GM19240 (cell line): ENCODE data around the gene CHI3L2.

ENCODE experiments used
- DNase-seq: peaks from one replicate; pipeline ENCODE4 v3.0.0; 2011; ENCODE audit warnings: low spot score; ENCODE audit not compliant: insufficient read length

The CHI3L2 gene

DNA sequence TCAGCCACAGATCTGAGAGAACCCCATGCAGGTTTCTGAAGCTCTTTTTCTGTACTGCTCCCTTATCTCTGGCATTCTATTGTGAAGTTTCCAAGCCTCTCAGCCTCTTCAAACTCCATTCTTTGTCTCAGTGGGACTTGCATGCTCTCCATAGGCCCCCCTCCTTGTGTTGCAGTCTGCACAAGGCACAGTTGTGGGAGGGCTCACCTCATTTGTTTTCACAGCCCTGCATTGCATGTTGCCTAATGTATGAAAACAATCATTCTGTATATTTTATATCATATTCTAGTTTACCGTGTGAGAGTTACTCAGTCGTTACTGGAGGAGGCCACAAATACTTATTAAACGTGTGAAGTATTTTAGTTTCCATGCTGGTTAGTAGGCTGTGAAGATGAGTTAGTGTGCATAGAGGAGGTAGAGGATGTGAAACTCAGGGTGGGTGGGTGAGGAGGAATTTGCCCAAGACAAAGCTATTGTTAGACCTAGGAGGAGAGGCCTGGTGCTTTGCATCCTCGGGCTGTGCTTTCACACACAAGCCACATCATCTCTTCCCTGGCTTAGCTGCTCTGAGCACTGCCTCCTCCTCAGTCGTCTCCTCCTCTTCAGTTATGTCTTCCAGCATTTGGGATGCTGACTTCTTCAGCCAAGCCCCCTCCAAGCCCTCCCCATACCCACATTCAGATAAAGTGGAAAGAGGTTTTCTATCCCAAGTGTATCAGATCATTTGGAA, 7.8 kb upstream of the CHI3L2 start:
- DNase-seq, result no peak

DNA sequence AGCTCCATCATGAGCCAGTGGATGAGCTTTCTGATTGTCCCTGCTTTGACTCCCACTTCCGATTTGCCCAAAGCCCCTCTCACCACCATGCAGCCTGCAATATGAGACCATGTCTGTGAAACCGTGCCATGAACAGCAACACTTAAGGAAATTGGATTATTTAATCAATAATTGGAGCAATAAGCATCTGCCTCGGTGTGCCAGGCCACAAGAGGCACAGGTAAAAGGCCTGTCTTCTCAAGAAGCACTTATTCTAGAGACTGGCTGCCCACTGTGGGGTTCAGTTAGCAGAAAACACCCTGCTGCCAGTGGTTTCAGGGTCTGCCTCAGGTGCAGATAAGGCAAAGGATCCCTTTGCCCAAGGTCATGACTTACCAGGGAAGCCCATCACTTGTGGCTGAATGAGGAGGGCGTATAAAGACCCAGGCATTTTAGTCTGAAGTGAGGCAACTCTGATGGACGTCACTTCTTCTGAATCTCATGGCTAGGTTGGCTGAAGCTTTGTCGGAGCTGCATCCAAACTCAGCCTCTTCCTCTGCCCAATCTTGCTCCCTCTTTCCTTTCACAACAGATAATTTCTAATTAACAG, 7.1 kb upstream of the CHI3L2 start:
- no peak for DNase-seq

DNA sequence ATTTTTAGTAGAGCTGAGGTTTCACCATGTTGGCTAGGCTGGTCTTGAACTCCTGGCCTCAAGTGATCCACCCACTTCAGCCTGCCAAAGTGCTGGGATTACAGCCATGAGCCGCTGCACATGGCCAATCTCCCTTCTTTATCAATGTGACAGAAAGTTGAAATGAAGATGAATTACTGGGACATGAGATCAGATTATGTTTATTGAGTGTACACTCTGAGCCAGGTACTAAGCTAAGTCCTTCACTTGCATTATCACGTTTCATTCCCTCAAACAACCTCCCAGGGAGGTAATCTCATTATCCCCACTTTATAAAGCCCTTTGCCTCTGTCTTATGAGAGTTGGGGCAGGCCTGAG, 6.3 kb upstream of the CHI3L2 start:
- no peak for DNase-seq

DNA sequence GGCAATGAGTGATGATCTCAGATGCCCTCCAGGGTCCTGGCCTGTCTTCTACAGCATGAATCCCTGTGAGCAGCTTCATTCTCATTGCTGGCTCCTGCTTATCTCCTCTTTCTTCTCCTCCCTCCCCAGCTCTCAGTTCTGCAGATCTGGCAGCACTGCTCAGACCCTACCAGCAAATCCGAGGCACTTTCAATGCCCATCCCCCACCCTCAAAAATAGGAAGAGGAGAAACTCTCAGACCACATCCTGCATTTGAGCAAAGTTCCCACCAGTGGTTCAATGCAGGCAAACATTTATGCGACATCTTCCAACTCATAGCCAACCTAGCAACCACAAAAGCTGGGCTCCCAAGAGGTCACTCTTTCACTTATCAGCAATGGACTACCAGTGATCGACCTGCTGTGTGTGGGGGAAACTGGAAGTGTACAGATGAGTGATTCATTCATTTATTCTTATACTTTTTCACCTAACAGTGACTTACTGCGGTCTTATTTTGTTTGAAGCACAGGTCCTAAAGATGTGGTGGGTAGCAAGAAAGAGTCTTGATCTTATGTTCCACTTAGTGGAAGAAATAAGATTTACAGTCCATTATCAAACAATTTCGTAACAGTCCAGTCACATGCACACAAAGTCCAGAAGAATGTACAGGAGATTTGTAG, 5.8 kb upstream of the CHI3L2 start:
- no peak for DNase-seq

DNA sequence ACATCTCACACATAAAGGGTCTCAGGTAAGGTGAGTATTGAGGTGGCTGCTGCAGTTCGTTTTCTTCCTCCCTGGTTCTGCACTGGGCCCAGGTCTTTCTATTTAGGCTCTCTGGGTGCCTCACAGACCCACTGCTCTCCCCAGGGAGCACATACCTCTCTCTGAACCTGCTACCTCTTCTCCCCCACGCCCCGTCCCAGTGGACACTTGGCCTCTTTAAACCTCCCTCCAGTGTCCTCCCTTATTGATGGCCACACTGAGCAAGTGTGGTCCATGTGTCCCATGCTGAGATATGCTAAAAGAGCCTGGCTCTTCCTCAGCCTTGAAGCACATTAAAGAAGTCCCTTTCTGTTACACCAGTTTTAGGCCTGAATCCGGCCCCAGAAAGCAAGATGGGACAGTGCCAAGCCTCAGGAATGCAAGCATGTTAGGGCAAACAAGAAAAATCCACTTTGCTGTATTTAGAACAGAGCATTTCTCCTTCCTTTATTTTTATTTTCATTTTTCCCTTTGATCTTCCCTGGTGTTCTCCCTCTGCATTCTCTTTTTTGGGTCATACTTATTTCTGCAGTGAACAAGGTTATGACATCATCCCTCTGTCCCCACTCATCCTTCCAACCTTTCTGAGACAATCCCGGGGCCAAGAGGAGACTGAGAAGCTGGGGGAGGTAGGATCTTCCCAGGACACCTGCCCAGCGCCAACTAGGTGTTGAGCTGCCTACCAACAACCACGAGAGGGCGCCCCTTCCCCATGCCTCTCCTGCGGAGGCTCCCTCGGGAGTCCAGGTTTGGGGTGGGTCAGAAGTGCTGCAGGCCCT, 5.0 kb upstream of the CHI3L2 start:
- DNase-seq, result no peak

DNA sequence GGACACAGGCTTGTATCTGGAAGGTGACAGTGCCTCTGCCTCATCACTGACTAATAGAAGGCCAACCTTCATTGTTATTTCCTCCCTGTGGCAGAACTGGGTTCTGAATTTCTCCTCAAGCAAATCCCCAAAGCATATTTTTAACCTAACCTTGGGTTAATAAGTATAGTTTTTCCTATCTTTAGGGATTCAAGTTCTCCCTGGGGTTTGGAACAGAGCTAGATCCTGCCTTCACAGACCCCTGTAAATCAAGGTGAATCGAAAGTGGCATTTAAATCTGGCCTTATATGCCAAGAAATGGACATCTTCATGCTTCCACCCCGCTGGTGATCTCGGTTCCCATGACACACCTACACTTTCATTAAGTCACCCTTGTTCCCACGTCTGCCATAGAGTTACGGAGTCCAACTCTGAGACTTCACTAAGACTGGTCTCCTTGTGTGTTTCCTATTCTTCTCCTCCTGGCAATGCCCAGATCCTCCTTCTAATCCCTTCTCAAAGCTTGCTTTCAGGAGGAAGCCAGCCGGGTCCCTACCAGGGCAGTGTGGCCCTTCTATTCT, 4.3 kb upstream of the CHI3L2 start:
- no peak for DNase-seq

DNA sequence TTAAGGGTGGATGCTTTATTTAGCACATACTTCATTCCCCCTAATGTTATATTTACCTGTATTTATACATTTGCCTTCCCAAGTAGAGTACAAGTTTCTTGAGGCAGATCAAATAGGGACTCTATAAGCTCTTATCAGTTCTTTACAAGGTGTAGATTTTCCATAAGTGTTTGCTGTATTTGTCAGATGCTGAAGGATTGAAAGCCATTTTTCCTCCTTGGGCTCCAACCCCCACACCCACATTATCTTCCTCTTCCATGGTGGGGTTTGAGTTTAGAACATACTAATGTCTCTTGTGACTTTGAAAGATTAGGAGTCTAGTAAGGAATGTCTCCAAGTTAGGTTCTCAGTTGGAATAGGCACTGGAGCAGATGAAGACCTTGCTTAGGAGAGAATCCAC, 2.4 kb upstream of the CHI3L2 start:
- DNase-seq, result no peak

DNA sequence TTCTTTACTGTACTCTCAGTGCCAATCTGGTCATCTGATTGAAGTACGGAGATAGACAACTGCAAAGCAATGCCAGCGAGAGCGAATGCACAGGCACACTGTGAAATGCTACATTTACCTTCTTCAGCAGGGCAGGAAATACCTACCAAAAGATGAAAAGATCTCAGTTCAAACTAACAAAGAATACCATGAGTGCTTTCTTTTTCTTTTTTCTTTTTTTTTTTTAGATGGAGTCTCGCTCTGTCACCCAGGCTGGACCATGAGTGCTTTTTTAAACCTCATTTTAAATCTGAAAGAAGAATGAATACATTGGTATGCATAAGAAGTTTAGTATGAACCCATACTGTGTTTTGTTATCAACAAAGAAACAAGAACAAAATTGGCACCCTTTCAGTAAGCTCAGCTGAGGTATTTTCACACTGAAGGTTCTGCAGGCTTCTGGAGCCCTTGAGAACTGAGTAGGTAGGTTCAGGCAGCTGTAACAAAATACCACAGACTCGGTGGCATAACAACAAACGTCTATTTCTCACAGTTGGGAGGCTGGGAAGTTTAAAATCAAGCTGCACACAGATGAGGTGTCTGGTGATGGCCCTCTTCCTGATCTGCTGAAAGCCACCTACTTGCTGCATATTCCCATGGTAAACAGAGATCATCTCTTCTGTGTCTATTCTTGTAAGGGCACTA, 1.7 kb upstream of the CHI3L2 start:
- no peak for DNase-seq

DNA sequence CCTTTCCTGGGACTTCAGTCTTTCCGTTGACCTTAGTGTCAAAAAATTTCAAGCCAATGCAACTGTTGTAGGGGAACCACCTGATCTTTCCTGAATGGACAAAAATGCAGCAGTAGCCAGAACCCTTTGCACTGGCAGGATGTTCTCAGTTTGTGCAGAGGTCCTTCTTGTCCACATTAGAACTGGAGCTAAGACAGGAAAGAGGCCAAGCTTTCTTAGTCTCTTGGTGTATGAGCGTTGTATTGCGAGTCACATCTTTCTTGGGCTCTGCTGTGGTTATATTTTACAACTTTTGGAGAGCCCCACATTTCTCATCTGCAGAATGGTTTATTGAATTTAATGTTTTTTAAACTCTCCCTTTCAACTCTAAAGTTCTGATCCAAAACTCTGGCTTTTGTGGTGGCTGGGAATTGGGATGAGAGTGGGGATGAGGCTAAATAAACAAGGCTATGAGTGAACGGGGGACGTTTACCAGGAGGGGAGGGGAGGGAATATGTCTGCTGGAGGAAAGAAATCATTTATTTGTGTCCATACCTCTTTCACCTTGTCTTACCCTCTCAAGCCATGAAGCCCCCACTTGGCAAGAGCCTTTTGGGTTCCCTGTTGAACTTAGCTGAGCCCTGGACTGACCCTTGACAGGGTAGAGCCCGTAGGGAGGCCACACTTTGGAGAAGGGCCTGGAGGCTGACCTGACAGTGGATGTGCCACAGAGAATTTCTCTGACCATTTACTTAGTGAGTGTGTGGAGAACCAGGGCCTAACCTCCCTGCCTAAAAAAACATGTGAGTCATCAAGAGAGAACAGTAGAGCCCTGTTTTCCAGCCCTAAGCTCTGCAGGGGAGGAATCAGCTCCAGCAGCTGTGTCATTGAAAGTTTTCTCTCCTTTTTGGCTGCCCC, 586 bp downstream of the CHI3L2 start:
- DNase-seq, result no peak

DNA sequence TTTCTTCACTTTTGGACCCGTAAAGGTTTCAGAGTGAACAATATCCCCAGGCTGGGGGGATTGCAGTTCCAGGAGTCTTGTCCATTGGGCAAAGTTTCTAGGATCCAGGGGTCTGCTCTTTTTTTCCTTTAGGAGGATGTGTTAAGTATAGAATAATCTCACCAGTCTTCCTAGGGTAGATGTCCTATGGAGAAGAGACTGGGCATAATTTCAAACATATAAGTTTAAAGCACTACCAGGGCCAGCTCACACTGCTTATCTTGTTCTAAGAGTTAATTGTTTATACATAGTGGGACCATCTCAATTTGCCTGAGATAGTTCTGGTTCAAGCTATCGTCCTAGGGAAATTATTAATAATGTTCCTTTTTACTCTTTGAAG, 1.2 kb downstream of the CHI3L2 start:
- DNase-seq, result no peak

DNA sequence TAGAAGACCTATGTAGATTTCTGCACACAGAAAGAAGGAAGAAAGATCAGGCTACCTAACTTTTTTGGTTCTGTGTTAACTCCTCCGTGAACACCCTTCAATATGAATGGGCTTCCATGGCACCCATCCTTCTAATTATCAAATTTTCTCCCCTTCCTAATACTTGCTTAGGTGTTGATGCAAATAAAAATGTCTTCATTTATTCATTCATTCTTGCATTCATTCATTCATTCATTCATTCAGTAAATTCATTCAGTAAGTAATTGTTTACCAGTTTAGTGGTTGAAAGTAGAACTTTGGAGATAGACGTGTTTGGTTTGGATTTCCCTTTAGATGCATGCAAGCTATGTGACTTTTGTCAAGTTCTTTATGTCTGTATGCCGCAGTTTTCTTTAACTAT, 4.6 kb downstream of the CHI3L2 start:
- no peak for DNase-seq

DNA sequence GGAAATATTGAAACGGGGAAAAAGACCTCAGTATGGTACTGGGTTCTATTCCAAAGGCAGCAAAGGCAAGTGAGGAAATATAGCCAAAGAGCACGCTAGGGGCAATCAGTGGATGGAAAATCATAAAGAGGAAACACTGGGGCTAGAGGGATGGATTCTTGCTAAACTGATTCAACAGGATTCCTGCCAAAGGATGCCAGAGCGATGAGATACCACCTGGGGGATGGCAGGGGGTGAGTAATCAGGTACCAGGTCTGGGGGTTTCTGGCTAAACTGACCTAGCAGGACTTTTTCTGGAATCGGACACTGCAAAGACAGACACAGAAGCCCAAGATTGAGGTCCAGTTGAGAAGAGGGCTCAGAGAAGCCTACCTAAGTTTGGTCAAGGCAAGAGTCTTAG, 6.7 kb downstream of the CHI3L2 start:
- DNase-seq, result no peak

DNA sequence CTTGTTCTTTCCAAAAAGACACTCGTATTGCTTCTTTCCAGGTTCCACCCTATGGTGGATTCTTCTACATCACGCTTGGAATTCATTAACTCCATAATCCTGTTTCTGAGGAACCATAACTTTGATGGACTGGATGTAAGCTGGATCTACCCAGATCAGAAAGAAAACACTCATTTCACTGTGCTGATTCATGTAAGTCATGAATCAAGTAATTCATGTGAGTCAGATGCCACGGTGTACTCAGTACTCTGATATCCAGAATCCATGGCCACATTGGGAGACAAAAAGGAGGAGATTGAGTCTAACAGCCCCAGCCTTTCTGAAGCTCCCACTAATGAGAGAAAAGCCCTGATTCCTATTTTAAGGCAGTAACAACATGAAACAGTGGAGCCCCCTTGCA, 7.4 kb downstream of the CHI3L2 start:
- no peak for DNase-seq

DNA sequence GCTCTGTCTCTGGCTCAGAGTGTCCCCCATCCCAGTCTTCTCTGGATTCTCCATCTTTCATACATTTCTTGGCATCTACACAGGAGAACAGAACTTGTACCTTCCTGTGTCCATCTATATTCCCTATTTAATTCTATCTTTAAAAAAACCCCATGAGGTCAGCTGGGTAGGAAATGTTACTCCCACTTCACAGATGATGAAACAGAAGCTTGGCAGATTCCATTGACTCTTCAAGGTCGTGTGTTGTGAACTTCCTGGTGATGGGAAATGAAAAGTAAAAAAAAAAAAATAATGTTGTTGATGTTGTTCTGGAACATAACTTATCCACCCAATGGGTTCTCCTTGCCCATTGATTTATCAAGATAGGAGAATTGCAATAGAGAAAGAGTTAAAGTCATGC, 8.9 kb downstream of the CHI3L2 start:
- DNase-seq, result no peak

DNA sequence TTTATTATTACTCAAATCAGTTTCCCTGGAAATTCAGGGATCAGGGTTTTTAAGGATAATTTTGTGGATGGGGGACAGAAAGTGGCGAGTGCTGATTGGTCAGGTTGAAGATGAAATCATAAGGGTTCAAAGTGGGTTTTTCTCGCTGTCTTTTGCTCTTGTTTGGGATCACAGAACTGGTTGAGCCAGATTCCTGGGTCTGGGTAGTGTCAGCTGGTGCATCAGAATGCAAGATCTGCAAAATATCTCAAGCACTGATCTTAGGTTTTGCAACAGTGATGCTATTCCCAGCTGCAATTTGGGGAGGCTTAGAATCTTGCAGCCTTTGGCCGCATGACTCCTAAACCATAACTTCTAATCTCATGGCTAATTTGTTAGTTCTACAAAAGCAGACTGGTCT, 9.3 kb downstream of the CHI3L2 start:
- DNase-seq, result no peak

DNA sequence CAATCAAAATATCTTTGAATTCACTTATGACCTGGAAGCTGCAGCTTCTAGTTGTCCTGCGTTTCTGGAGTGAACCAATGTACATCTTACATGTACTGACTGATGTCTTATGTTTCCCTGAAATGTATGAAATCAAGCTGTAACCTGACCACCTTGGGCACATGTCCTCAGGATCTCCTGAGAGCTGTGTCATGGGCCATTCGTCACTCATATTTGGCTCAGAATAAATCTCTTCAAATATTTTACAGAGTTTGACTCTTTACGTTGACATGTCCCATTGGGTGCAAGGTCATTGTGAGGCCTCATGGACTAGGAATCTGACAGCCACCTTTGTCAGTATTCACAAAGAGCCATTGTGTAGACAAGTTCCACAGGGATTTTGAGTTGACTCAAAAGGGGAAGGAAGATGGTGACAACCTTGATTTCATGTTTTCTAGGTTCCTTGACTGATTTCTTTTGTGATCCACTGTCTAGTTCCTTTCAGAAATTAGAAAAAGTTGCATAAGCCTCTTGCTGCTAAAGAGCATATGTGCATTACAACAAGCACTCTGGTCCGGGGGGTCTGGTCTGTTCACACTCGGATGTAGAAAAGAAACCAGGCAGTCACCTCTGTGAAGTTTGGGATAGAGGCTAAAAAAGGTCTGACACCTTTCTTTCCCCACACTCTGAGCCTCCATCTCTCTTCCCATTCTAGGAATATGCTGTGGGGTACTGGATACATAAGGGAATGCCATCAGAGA, 10.7 kb downstream of the CHI3L2 start:
- no peak for DNase-seq

DNA sequence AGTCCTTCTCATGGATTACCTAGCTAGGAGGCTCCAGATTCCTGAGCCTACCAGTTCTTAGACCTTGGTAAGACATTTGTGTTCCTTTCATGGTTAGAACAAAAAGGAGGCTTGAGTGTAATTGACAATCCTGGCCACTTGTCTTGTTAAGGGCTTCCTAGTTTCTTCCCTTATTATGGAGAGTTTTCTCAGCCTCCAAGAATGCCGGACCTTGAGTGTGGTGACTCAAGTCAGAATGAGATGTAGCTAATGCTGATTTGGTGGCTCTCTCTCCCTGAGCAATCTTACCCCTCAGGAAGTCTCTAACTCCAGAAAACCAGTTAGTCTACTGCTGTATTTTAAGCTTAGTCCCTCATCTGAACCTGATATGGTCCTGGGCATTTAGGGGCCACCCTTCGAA, 14.3 kb downstream of the CHI3L2 start:
- DNase-seq, result no peak

DNA sequence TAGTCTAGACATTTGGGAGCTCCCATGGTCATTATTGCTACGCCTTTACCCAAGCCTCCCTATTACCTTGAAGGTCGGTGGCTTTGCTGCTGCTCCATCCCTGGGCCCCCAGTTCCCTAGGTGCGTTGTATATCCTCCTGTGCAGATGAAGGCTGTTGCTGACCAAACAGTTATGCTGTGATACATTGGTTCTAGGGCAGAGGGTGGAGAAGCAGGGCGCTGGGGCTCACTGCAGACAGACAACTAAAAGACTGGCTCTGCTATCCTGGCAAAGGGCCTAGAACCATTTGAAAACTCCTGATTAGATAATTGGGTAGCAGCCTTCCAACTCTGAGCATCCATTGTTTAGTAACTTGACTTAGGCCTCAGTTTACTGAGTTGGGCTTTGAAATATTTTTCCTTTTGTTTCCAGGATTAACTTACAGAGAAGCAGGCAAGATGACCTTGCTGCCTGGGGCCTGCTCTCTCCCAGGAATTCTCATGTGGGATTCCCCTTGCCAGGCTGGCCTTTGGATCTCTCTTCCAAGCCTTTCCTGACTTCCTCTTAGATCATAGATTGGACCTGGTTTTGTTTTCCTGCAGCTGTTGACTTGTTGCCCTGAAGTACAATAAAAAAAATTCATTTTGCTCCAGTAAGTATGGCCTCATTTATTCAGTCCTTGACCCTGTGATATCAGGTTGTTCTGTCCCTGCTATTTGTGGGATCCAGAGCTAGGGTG, 15.5 kb downstream of the CHI3L2 start:
- no peak for DNase-seq
